Heart left ventricle (tissue), 13 donors: ENCODE measurements around the gene RTTN.

Source experiments
- POLR2A ChIP-seq, 2 donors: fragments of 450-650 bp; IDR thresholded peaks; one replicate each; pipeline ENCODE4 v1.6.1; 2017; ENCODE audit warnings: antibody characterized with exemption in 2 of 2, mild to moderate bottlenecking in 2 of 2, moderate library complexity in 2 of 2
- TF ChIP-seq, protein P1 (sequence below), 12 donors: fragments of 200-600 bp; sonication (generic) in 4 of 12; IDR thresholded peaks; one replicate each; pipeline versions ENCODE4 v1.5.0 to v1.8.0; 2018 to 2022; ENCODE audit warnings: antibody characterized with exemption in 12 of 12, mild to moderate bottlenecking in 5 of 12
- donor health status: ischemic (EF 13 %, LVEDD 7.1; RV severe dilation, severe dysfunction).
- donor health status: DM: no; HTN: yes; CAD: no.
- donor health status: DM: no; HTN: no; CAD: no.
- donor health status: ischemic (EF 25% LVEDD 6.9; RV normal size, moderate dysfunction).
- donor health status: ischemic (EF 25% LVEDD 5.7; RV mildly dilated, moderate dysfunction).
- donor health status: ischemic (EF 35%, LVEDD 5.7; RV mildly dilated, moderate dysfunction).
- donor health status: nonischemic (EF 11% LVEDD 7.7; RV severe dilation, severe dysfunction).
- donor health status: DM: yes; HTN: yes; CAD: no.
- donor health status: PGD.
- donor health status: ischemic (EF 29% LVEDD 5.4; RV normal size, mild dysfunction).
- donor health status: nonischemic (EF 23%, LVEDD 6.1; RV moderate dilation, normal function).

DNA sequence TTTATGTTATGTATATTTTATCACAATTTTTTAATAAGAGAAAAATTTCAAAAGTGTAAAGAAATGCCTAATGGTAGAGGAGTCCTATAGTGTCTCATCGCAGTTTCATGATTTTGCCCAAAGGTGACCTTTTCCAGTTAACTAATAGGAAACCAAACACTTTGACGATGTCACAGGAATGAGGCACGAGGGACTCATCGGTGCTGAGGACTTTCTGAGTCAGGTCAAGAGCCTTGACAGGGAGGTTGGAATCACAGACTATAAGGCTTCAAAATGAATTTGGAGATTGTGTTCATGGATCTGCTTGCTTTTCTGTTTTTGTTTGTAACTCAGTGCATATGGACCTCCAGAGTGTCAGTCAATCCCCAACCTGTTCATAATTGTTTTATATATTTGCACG, 15.1 kb upstream of the RTTN start:
- TF ChIP-seq, protein P1, sequence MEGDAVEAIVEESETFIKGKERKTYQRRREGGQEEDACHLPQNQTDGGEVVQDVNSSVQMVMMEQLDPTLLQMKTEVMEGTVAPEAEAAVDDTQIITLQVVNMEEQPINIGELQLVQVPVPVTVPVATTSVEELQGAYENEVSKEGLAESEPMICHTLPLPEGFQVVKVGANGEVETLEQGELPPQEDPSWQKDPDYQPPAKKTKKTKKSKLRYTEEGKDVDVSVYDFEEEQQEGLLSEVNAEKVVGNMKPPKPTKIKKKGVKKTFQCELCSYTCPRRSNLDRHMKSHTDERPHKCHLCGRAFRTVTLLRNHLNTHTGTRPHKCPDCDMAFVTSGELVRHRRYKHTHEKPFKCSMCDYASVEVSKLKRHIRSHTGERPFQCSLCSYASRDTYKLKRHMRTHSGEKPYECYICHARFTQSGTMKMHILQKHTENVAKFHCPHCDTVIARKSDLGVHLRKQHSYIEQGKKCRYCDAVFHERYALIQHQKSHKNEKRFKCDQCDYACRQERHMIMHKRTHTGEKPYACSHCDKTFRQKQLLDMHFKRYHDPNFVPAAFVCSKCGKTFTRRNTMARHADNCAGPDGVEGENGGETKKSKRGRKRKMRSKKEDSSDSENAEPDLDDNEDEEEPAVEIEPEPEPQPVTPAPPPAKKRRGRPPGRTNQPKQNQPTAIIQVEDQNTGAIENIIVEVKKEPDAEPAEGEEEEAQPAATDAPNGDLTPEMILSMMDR (IDR thresholded peaks at IDR 0.05): no peak
- TF ChIP-seq POLR2A (IDR thresholded peaks at IDR 0.05): no peak
